ENCODE data around the gene ZFP37.

Gene ZFP37

DNA sequence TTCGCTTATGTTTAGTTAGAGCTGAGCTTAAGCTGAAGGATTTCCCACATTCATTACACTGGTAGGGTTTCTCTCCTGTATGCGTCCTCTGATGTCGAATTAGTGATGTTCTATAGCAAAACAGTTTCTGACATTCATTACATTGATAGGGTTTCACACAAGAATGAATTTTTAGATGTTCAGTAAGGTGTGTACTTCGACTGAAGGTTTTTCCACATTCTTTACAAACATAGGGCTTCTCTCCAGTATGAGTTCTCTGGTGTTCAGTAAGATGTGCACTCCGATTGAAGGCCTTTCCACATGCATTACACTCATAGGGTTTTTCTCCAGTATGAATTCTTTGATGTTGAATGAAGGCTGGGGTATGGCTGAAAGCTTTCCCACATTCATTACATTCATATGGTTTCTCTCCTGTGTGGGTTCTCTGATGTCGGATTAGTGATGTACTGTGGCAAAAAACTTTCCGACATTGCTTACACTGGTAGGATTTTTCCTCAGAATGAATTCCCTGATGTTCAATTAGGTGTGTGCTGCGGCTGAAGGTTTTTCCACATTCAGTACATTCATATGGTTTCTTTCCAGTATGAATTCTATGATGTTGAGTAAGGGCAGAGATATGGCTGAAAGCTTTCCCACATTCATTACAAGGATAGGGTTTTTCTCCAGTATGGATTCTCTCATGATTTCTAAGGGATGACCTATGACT, 59.1 kb downstream of the ZFP37 start:
- TF ChIP-seq, protein P1, sequence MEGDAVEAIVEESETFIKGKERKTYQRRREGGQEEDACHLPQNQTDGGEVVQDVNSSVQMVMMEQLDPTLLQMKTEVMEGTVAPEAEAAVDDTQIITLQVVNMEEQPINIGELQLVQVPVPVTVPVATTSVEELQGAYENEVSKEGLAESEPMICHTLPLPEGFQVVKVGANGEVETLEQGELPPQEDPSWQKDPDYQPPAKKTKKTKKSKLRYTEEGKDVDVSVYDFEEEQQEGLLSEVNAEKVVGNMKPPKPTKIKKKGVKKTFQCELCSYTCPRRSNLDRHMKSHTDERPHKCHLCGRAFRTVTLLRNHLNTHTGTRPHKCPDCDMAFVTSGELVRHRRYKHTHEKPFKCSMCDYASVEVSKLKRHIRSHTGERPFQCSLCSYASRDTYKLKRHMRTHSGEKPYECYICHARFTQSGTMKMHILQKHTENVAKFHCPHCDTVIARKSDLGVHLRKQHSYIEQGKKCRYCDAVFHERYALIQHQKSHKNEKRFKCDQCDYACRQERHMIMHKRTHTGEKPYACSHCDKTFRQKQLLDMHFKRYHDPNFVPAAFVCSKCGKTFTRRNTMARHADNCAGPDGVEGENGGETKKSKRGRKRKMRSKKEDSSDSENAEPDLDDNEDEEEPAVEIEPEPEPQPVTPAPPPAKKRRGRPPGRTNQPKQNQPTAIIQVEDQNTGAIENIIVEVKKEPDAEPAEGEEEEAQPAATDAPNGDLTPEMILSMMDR (IDR thresholded peaks at IDR 0.05; ENCODE audit: insufficient read depth, low read depth, low read length, missing control alignments), result no peak
- no peak for DNase-seq (ENCODE audit: low read depth)
- H3K4me3 ChIP-seq (ENCODE audit: low read length), result no peak overlapping the region

All from epithelial cell of esophagus (primary cell).